ENCODE results near the gene FNIP2. TPM values are rescaled to one million over a fixed set of nuclear protein-coding genes. Genes with fewer than 3 reads are reported as not detected.
"Not testable (repeated sequence)": the region's sequence is repeated elsewhere in the genome, so short reads cannot be mapped to it uniquely, and the experiment has no call there.

The FNIP2 gene
- total and polyA plus RNA-seq, 2 donors (not counting 1 experiment from before 2014, with no cell fraction given): 0.03 to 0.17 TPM

GRCh38 chr4:158750379-158750778, 18.4 kb upstream of the FNIP2 start:
- Histone ChIP-seq H3K9me3 (ENCODE audit: control extremely low read depth in 1 of 3, control insufficient read depth in 2 of 3, insufficient read depth in 1 of 3, low read length in 2 of 3) (peaks cover 0 to 11% (median 0%) of the 10 kb centered on the region in 3 donors), H2AFZ (ENCODE audit: insufficient read depth, low read depth, low read length, poor library complexity, severe bottlenecking) (no peak overlapping the region), H3K4me1 (ENCODE audit: control insufficient read depth in 2 of 2, insufficient read depth in 2 of 2, low read length in 2 of 2) (no peaks in the 10 kb centered on the region), H3K27me3 (replicated peaks in 1 of 4; ENCODE audit: control extremely low read depth in 1 of 4, control insufficient read depth in 3 of 4, insufficient read depth in 4 of 4, low read length in 3 of 4) (peaks cover 0 to 15% (median 7%) of the 10 kb centered on the region in 4 experiments), H3K36me3 (replicated peaks in 1 of 2; ENCODE audit: control extremely low read depth in 1 of 2, control insufficient read depth in 1 of 2, extremely low read depth in 1 of 2, insufficient read depth in 2 of 2, low read length in 1 of 2) (no peaks in the 10 kb centered on the region), H3K27ac (ENCODE audit: low read length in 2 of 2) (no peak overlapping the region), H4K20me1 (ENCODE audit: control insufficient read depth, insufficient read depth, low read length, poor library complexity, severe bottlenecking) (no peaks in the 10 kb centered on the region), H3K4me3 (ENCODE audit: control extremely low read depth in 1 of 5, extremely low read depth in 1 of 5, insufficient read depth in 1 of 5, low read depth in 2 of 5, low read length in 4 of 5) (no peak overlapping the region), H3K9ac (ENCODE audit: low read length) (no peak overlapping the region), H3K79me2 (ENCODE audit: control insufficient read depth, insufficient read depth, low read length) (no peaks in the 10 kb centered on the region), H3K4me2 (replicated peaks; ENCODE audit: low read depth, low read length, poor library complexity, severe bottlenecking) (no peak overlapping the region)
- Mint-ChIP-seq H3K9me3 (ENCODE audit: insufficient read depth) (no peaks in the 10 kb centered on the region), H3K27me3 (peaks cover 28% of the 10 kb centered on the region), H3K27ac (no peak overlapping the region), H3K4me3 (no peak overlapping the region), H3K4me1 (no peaks in the 10 kb centered on the region)
- ChIA-PET POLR2A (no interaction called here), CTCF (no interaction called here)
- no peak for TF ChIP-seq EZH2 (IDR thresholded peaks at IDR 0.05; ENCODE audit: borderline replicate concordance, insufficient read depth, low read depth, low read length, poor library complexity, severe bottlenecking)
- no peak for TF ChIP-seq CTCF (IDR thresholded peaks at IDR 0.05)
- no peak for DNase-seq
- no CpG with 5 or more reads among the region's 3 CpGs for WGBS (ENCODE audit: insufficient coverage)
- intact Hi-C loops (cut with micrococcal nuclease): no loop called here
- ATAC-seq (ENCODE audit: low read depth): no peak

- POLR2A ChIA-PET: no interaction called here
- H3K9me3 Mint-ChIP-seq (ENCODE audit: insufficient read depth): no peaks in the 10 kb centered on the region
- no peaks in the 10 kb centered on the region for H3K4me1 ChIP-seq (ENCODE audit: control insufficient read depth in 2 of 2, insufficient read depth in 2 of 2, low read length in 2 of 2)
- CTCF ChIA-PET: no interaction called here
- ATAC-seq (ENCODE audit: low read depth) (no peak), DNase-seq (no peak)
- no peak overlapping the region for H3K4me3 Mint-ChIP-seq
- peaks cover 5 to 22% (median 6%) of the 10 kb centered on the region in 3 donors for H3K9me3 ChIP-seq (ENCODE audit: control extremely low read depth in 1 of 3, control insufficient read depth in 2 of 3, insufficient read depth in 1 of 3, low read length in 2 of 3)
- H3K4me1 Mint-ChIP-seq: no peaks in the 10 kb centered on the region
- no peak overlapping the region for H3K4me2 ChIP-seq (replicated peaks; ENCODE audit: low read depth, low read length, poor library complexity, severe bottlenecking)
- H3K27me3 Mint-ChIP-seq: peaks cover 44% of the 10 kb centered on the region
- no peak overlapping the region for H3K27ac ChIP-seq (ENCODE audit: low read length in 2 of 2)
- no CpG with 5 or more reads among the region's 5 CpGs for WGBS (ENCODE audit: insufficient coverage)
- H4K20me1 ChIP-seq (ENCODE audit: control insufficient read depth, insufficient read depth, low read length, poor library complexity, severe bottlenecking): no peaks in the 10 kb centered on the region
- H3K36me3 ChIP-seq (replicated peaks in 1 of 2; ENCODE audit: control extremely low read depth in 1 of 2, control insufficient read depth in 1 of 2, extremely low read depth in 1 of 2, insufficient read depth in 2 of 2, low read length in 1 of 2): no peaks in the 10 kb centered on the region
- no peak overlapping the region for H3K4me3 ChIP-seq (ENCODE audit: control extremely low read depth in 1 of 5, extremely low read depth in 1 of 5, insufficient read depth in 1 of 5, low read depth in 2 of 5, low read length in 4 of 5)
- peaks cover 0 to 18% (median 13%) of the 10 kb centered on the region in 4 experiments for H3K27me3 ChIP-seq (replicated peaks in 1 of 4; ENCODE audit: control extremely low read depth in 1 of 4, control insufficient read depth in 3 of 4, insufficient read depth in 4 of 4, low read length in 3 of 4)
- H2AFZ ChIP-seq (ENCODE audit: insufficient read depth, low read depth, low read length, poor library complexity, severe bottlenecking): no peak overlapping the region
- no peak overlapping the region for H3K9ac ChIP-seq (ENCODE audit: low read length)
- TF ChIP-seq EZH2 (IDR thresholded peaks at IDR 0.05; ENCODE audit: borderline replicate concordance, insufficient read depth, low read depth, low read length, poor library complexity, severe bottlenecking) (no peak), CTCF (IDR thresholded peaks at IDR 0.05) (no peak)
- H3K79me2 ChIP-seq (ENCODE audit: control insufficient read depth, insufficient read depth, low read length): no peaks in the 10 kb centered on the region
- intact Hi-C loops (cut with micrococcal nuclease): loop anchor here (1.0 kb wide), 1 partner anchor 17 kb away; no protein-coding TSS in a partner anchor
- H3K27ac Mint-ChIP-seq: no peak overlapping the region
Measured at GRCh38 chr4:158754385-158755180, 14.2 kb upstream of the FNIP2 start.

GRCh38 chr4:158755819-158756218, 13.0 kb upstream of the FNIP2 start:
- H3K4me2 ChIP-seq (replicated peaks; ENCODE audit: low read depth, low read length, poor library complexity, severe bottlenecking); ATAC-seq (ENCODE audit: low read depth); H3K4me3 ChIP-seq (ENCODE audit: control extremely low read depth in 1 of 5, extremely low read depth in 1 of 5, insufficient read depth in 1 of 5, low read depth in 2 of 5, low read length in 4 of 5); H2AFZ ChIP-seq (ENCODE audit: insufficient read depth, low read depth, low read length, poor library complexity, severe bottlenecking); intact Hi-C loops (cut with micrococcal nuclease); H3K27ac ChIP-seq (ENCODE audit: low read length in 2 of 2); H3K4me1 Mint-ChIP-seq; POLR2A ChIA-PET; CTCF ChIA-PET; H3K9ac ChIP-seq (ENCODE audit: low read length); H3K27ac Mint-ChIP-seq; H3K9me3 Mint-ChIP-seq (ENCODE audit: insufficient read depth); DNase-seq; H3K4me1 ChIP-seq (ENCODE audit: control insufficient read depth in 2 of 2, insufficient read depth in 2 of 2, low read length in 2 of 2); H3K79me2 ChIP-seq (ENCODE audit: control insufficient read depth, insufficient read depth, low read length); H3K36me3 ChIP-seq (replicated peaks in 1 of 2; ENCODE audit: control extremely low read depth in 1 of 2, control insufficient read depth in 1 of 2, extremely low read depth in 1 of 2, insufficient read depth in 2 of 2, low read length in 1 of 2); H4K20me1 ChIP-seq (ENCODE audit: control insufficient read depth, insufficient read depth, low read length, poor library complexity, severe bottlenecking); H3K4me3 Mint-ChIP-seq: not testable (repeated sequence)
- peaks cover 5 to 22% (median 6%) of the 10 kb centered on the region in 3 donors for H3K9me3 ChIP-seq (ENCODE audit: control extremely low read depth in 1 of 3, control insufficient read depth in 2 of 3, insufficient read depth in 1 of 3, low read length in 2 of 3)
- peaks cover 40% of the 10 kb centered on the region for H3K27me3 Mint-ChIP-seq
- WGBS (ENCODE audit: insufficient coverage): 91% methylated on average over 1 of the region's 7 CpGs
- peaks cover 0 to 21% (median 12%) of the 10 kb centered on the region in 4 experiments for H3K27me3 ChIP-seq (replicated peaks in 1 of 4; ENCODE audit: control extremely low read depth in 1 of 4, control insufficient read depth in 3 of 4, insufficient read depth in 4 of 4, low read length in 3 of 4)
